HCT116 (cell line): ENCODE measurements around the gene CEND1. TPM values are rescaled to one million over a fixed set of nuclear protein-coding genes. Genes with fewer than 3 reads are reported as not detected.
A peak's percentile ranks its signal among the peaks of the same experiment; 100 is the strongest.

ENCODE experiments used
- ATAC-seq: fragments of 200-7000 bp; cut with Tn5 transposase; 2 replicates; pipeline ENCODE4 v1.9.1; 2020; ENCODE audit warnings: mild to moderate bottlenecking, moderate library complexity
- BruUV-seq: library from RNA; stranded (reverse); fragments of 400-500 nt; replicated peaks from 2 replicates; lab custom pipeline; 2021; lab: Mats Ljungman, UMichigan
- CTCF ChIA-PET: fragments of 300-600 bp; sonication (Branson Sonifier 250); formaldehyde crosslinking; loops from one replicate; lab custom pipeline; 2021; ENCODE audit warnings: antibody characterized with exemption; lab: Charles Lee
- POLR2A ChIA-PET: fragments of 300-600, 350-600 bp; sonication (Branson Sonifier 250); formaldehyde crosslinking; loops from one replicate; lab custom pipeline; 2021; ENCODE audit warnings: antibody characterized with exemption; lab: Charles Lee
- RAD21 ChIA-PET, 2 experiments: fragments of 300-600 bp; sonication (Branson Sonifier 250); formaldehyde crosslinking; loops; one replicate each; lab custom pipeline; 2023; ENCODE audit warnings: low total read pairs in 2 of 2; ENCODE audit not compliant: uncharacterized antibody in 2 of 2, unreplicated experiment in 2 of 2, low non-redundant PET in 1 of 2; lab: Charles Lee
- DNase-seq: peaks from one replicate; pipeline ENCODE4 v3.0.0-alpha.2; 2010; ENCODE audit warnings: low read depth, low spot score
- H2AFZ ChIP-seq: fragments of 200-600 bp; shearing (Covaris generic), sonication (generic); 2 replicates; pipeline ENCODE4 v1.6.1; 2017; ENCODE audit warnings: low read depth, mixed run types, mixed read lengths, antibody characterized with exemption, low read length; ENCODE audit not compliant: poor library complexity, severe bottlenecking
- H3K27ac ChIP-seq: 2 replicates; pipeline ENCODE4 v1.5.1; 2012; ENCODE audit warnings: low read depth, low read length
- H3K27me3 ChIP-seq: fragments of 200-600 bp; sonication (generic); 2 replicates; pipeline ENCODE4 v1.6.1; 2016; ENCODE audit warnings: mixed run types, low read length, mixed read lengths; ENCODE audit not compliant: insufficient read depth
- H3K36me3 ChIP-seq, 2 experiments: fragments of 200-500 bp in 1 of 2; fragments of 200-600 bp in 1 of 2; sonication (Bioruptor generic) in 1 of 2; sonication (generic) in 1 of 2; 2 replicates each; pipeline versions ENCODE4 v1.5.1 to v1.6.1; 2014 to 2016; ENCODE audit warnings: low read length in 2 of 2, inconsistent platforms in 1 of 2, mixed read lengths in 1 of 2, mixed run types in 1 of 2; ENCODE audit not compliant: insufficient read depth in 2 of 2, control insufficient read depth in 1 of 2
- H3K4me1 ChIP-seq, 2 experiments: fragments of 200-600 bp in 1 of 2; sonication (generic) in 1 of 2; 2 replicates each; pipeline versions ENCODE4 v1.5.1 to v1.6.1; 2012 to 2017; ENCODE audit warnings: low read length in 2 of 2, inconsistent platforms in 1 of 2, mild to moderate bottlenecking in 1 of 2, mixed read lengths in 1 of 2, mixed run types in 1 of 2, moderate library complexity in 1 of 2; ENCODE audit not compliant: insufficient read depth in 2 of 2, control insufficient read depth in 1 of 2
- H3K4me2 ChIP-seq: fragments of 200-600 bp; sonication (generic); 2 replicates; pipeline ENCODE4 v1.6.1; 2017; ENCODE audit warnings: mixed run types, low read length, mixed read lengths
- H3K4me3 ChIP-seq, 2 experiments: fragments of 200-600 bp in 1 of 2; sonication (generic) in 1 of 2; replicated peaks in 1 of 2; 2 replicates each; pipeline ENCODE4 v1.5.1; 2011 to 2016; ENCODE audit warnings: low read length in 2 of 2, control low read depth in 1 of 2, low read depth in 1 of 2, mild to moderate bottlenecking in 1 of 2, mixed read lengths in 1 of 2, mixed run types in 1 of 2
- H3K79me2 ChIP-seq: fragments of 200-600 bp; sonication (generic); 2 replicates; pipeline ENCODE4 v1.6.1; 2017; ENCODE audit warnings: mild to moderate bottlenecking, mixed run types, low read length, moderate library complexity, mixed read lengths; ENCODE audit not compliant: insufficient read depth
- H3K9ac ChIP-seq: fragments of 200-600 bp; sonication (generic); 2 replicates; pipeline ENCODE4 v1.6.1; 2016; ENCODE audit warnings: low read length, mixed read lengths
- H3K9me2 ChIP-seq: fragments of 200-600 bp; sonication (generic), shearing (Covaris generic); 2 replicates; pipeline ENCODE4 v1.6.1; 2017; ENCODE audit warnings: mixed run types, mild to moderate bottlenecking, moderate library complexity; ENCODE audit not compliant: insufficient read depth
- H3K9me3 ChIP-seq, 2 experiments: fragments of 200-500 bp in 1 of 2; fragments of 200-600 bp in 1 of 2; sonication (Bioruptor generic) in 1 of 2; sonication (generic) in 1 of 2; 2 replicates each; pipeline ENCODE4 v1.6.1; 2014 to 2017; ENCODE audit warnings: low read length in 2 of 2, mixed read lengths in 2 of 2, inconsistent platforms in 1 of 2, low read depth in 1 of 2, mild to moderate bottlenecking in 1 of 2, mixed run types in 1 of 2, moderate library complexity in 1 of 2; ENCODE audit not compliant: control insufficient read depth in 1 of 2, insufficient read depth in 1 of 2
- H4K20me1 ChIP-seq: fragments of 200-600 bp; sonication (generic), shearing (Covaris generic); 2 replicates; pipeline ENCODE4 v1.6.1; 2017; ENCODE audit warnings: mixed run types, mild to moderate bottlenecking, moderate library complexity; ENCODE audit not compliant: insufficient read depth
- EGR1 ChIP-seq: IDR thresholded peaks from 2 replicates; pipeline ENCODE4 v1.6.1; 2012; ENCODE audit warnings: low read depth
- FOSL1 ChIP-seq: IDR thresholded peaks from 2 replicates; pipeline ENCODE4 v1.6.1; 2012; ENCODE audit warnings: low read depth
- JUND ChIP-seq: IDR thresholded peaks from 2 replicates; pipeline ENCODE4 v1.6.1; 2012
- MAX ChIP-seq: IDR thresholded peaks from 2 replicates; pipeline ENCODE4 v1.6.1; 2012
- POLR2A ChIP-seq: IDR thresholded peaks from 2 replicates; pipeline ENCODE4 v1.7.0; 2011; ENCODE audit warnings: borderline replicate concordance; ENCODE audit not compliant: insufficient read depth, insufficient read length; ENCODE audit errors: extremely low read depth
- POLR2AphosphoS5 ChIP-seq: IDR thresholded peaks from 2 replicates; pipeline ENCODE4 v1.6.1; 2011; ENCODE audit warnings: mild to moderate bottlenecking, low read depth, low read length, moderate library complexity
- RAD21 ChIP-seq: IDR thresholded peaks from 2 replicates; pipeline ENCODE4 v1.6.1; 2012; ENCODE audit warnings: low read depth, mild to moderate bottlenecking
- REST ChIP-seq: IDR thresholded peaks from 2 replicates; pipeline ENCODE4 v1.6.1; 2012; ENCODE audit warnings: low read depth
- SRF ChIP-seq: IDR thresholded peaks from 2 replicates; pipeline ENCODE4 v1.6.1; 2012; ENCODE audit warnings: low read depth
- TCF7L2 ChIP-seq: IDR thresholded peaks from 2 replicates; pipeline ENCODE4 v1.7.0; 2011; ENCODE audit warnings: borderline replicate concordance, inconsistent platforms; ENCODE audit not compliant: insufficient read depth, insufficient read length; ENCODE audit errors: extremely low read depth
- intact Hi-C: fragments of 100-400 bp; cut with micrococcal nuclease; formaldehyde crosslinking; loops from 2 replicates; pipeline ENCODE4 v1.10.0; 2022
- total RNA-seq: library from RNA; stranded (reverse); gene quantifications from one replicate; pipeline ENCODE4 v1.2.1, GENCODE V29; 2021; ENCODE audit not compliant: unreplicated experiment
- TF ChIP-seq, protein P1 (sequence below), 3 experiments: fragments of 200-600 bp in 1 of 3; sonication (generic) in 1 of 3; IDR thresholded peaks in 2 of 3; conservative IDR thresholded peaks in 1 of 3; 2 replicates each; pipeline ENCODE4 v1.5.1; 2012 to 2017; ENCODE audit warnings: low read depth in 2 of 3, low read length in 2 of 3, antibody characterized with exemption in 1 of 3, borderline replicate concordance in 1 of 3, control low read depth in 1 of 3, mild to moderate bottlenecking in 1 of 3, mixed read lengths in 1 of 3, mixed run types in 1 of 3, moderate library complexity in 1 of 3; ENCODE audit not compliant: insufficient read depth in 1 of 3

CEND1 gene
- total RNA-seq, 1 experiment from 2014 or later: 0.27 TPM

- ChIA-PET POLR2A (interaction anchor here (0.6 to 2.5 kb wide), 6 partner anchors 12 to 1224 kb away, joined by 3 to 9 read pairs (median 5); partner anchors contain the start of gene PNPLA2), RAD21 (interaction anchor here in 1 of 2 experiments (0.7 kb wide), 1 partner anchor 356 kb away, joined by 4 read pairs; no protein-coding TSS in a partner anchor), CTCF (interaction anchor here (0.8 to 1.9 kb wide), 6 partner anchors 12 to 66 kb away, joined by 3 to 10 read pairs (median 4); partner anchors contain the start of gene TALDO1)
- peak overlapping the region; percentile 93 for H3K27ac ChIP-seq
- no peaks in the 10 kb centered on the region for H3K9me3 ChIP-seq
- TF ChIP-seq SRF (no peak), TCF7L2 (no peak), MAX (no peak), POLR2AphosphoS5 (peak; percentile 35)
- no peaks in the 10 kb centered on the region for H3K27me3 ChIP-seq
- no peaks in the 10 kb centered on the region for H3K9me2 ChIP-seq
- H3K9ac ChIP-seq: peak overlapping the region; percentile 82
- H3K4me1 ChIP-seq: peaks cover 20 to 48% of the 10 kb centered on the region in 2 experiments
- H3K36me3 ChIP-seq: peaks cover 32 to 56% of the 10 kb centered on the region in 2 experiments
- no TSS peak for BruUV-seq
- no peak overlapping the region for H2AFZ ChIP-seq
- H3K79me2 ChIP-seq: peaks cover 9% of the 10 kb centered on the region; the same call in 1 of the 2 replicates
- H3K4me2 ChIP-seq: peak overlapping the region; percentile 94
- DNase-seq: no peak
- ATAC-seq: peak; percentile 54
- intact Hi-C loops: no loop called here
- H3K4me3 ChIP-seq: peak overlapping the region in 1 of 2 experiments; percentile 50; a peak in 2 of 4 replicates
- peaks cover 5% of the 10 kb centered on the region; the same call in 1 of the 2 replicates for H4K20me1 ChIP-seq
Observed at GRCh38 chr11:763073-763463, 26.8 kb downstream of the CEND1 start.

- intact Hi-C loops: no loop called here
- CTCF ChIA-PET: interaction anchor here (1.1 to 1.9 kb wide), 6 partner anchors 12 to 205 kb away, joined by 3 to 10 read pairs (median 4); partner anchors contain the start of gene TALDO1
- Histone ChIP-seq H3K4me2 (peak overlapping the region; percentile 94), H3K9ac (peak overlapping the region; percentile 82), H4K20me1 (peaks cover 5% of the 10 kb centered on the region; the same call in 1 of the 2 replicates), H3K9me3 (no peaks in the 10 kb centered on the region), H2AFZ (no peak overlapping the region), H3K27me3 (no peaks in the 10 kb centered on the region), H3K9me2 (no peaks in the 10 kb centered on the region), H3K79me2 (peaks cover 11% of the 10 kb centered on the region; the same call in 1 of the 2 replicates), H3K36me3 (peaks cover 34 to 56% of the 10 kb centered on the region in 2 experiments), H3K4me1 (peaks cover 20 to 48% of the 10 kb centered on the region in 2 experiments), H3K27ac (peak overlapping the region; percentile 93), H3K4me3 (peak overlapping the region; percentile 12 to 50; a peak in 3 of 4 replicates)
- POLR2A ChIA-PET: interaction anchor here (0.6 to 2.5 kb wide), 4 partner anchors 12 to 35 kb away, joined by 3 to 9 read pairs (median 4); no protein-coding TSS in a partner anchor
- RAD21 ChIA-PET: no interaction called here
- BruUV-seq: no TSS peak
- ATAC-seq: peak; percentile 82
- peak; percentile 72 for DNase-seq
- TF ChIP-seq POLR2AphosphoS5: peak; percentile 37; the same call in 1 of the 2 replicates
- no peak for TF ChIP-seq FOSL1
- TF ChIP-seq POLR2A: no peak
- TF ChIP-seq RAD21: peak; percentile 70
- TF ChIP-seq REST: no peak
- peak; percentile 48; the same call in 1 of the 2 replicates for TF ChIP-seq JUND
- peak; percentile 89 for TF ChIP-seq MAX
- TF ChIP-seq, protein P1, sequence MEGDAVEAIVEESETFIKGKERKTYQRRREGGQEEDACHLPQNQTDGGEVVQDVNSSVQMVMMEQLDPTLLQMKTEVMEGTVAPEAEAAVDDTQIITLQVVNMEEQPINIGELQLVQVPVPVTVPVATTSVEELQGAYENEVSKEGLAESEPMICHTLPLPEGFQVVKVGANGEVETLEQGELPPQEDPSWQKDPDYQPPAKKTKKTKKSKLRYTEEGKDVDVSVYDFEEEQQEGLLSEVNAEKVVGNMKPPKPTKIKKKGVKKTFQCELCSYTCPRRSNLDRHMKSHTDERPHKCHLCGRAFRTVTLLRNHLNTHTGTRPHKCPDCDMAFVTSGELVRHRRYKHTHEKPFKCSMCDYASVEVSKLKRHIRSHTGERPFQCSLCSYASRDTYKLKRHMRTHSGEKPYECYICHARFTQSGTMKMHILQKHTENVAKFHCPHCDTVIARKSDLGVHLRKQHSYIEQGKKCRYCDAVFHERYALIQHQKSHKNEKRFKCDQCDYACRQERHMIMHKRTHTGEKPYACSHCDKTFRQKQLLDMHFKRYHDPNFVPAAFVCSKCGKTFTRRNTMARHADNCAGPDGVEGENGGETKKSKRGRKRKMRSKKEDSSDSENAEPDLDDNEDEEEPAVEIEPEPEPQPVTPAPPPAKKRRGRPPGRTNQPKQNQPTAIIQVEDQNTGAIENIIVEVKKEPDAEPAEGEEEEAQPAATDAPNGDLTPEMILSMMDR (IDR thresholded peaks at IDR 0.05 in 2 of 3, conservative IDR thresholded peaks at IDR 0.05 in 1 of 3; ENCODE audit: borderline replicate concordance in 1 of 3, insufficient read depth in 1 of 3, low read depth in 2 of 3, low read length in 2 of 3): peak; percentile 61 to 90 (median 67)
- TF ChIP-seq EGR1: peak; percentile 49; the same call in 1 of the 2 replicates
Observed at GRCh38 chr11:762421-763072, 27.3 kb downstream of the CEND1 start.
